Neural progenitor cell (in vitro differentiated cells): ENCODE measurements around the gene EHBP1. TPM values are rescaled to one million over a fixed set of nuclear protein-coding genes. Genes with fewer than 3 reads are reported as not detected.

ENCODE experiments used
- DNase-seq: peaks from one replicate; pipeline ENCODE4 v3.0.0-alpha.2; 2016; ENCODE audit warnings: low spot score
- H2AFZ ChIP-seq: fragments of 200-600 bp; sonication (generic); replicated peaks from 2 replicates; pipeline ENCODE4 v1.6.1; 2016; ENCODE audit warnings: antibody characterized with exemption
- H3F3A ChIP-seq: fragments of 200-600 bp; sonication (generic); 2 replicates; pipeline ENCODE4 v1.6.1; 2016; ENCODE audit warnings: antibody characterized with exemption, low read depth
- H3K27ac ChIP-seq: fragments of 200-600 bp; sonication (generic); 2 replicates; pipeline ENCODE4 v1.5.1; 2016; ENCODE audit warnings: mild to moderate bottlenecking
- H3K27me3 ChIP-seq: fragments of 200-600 bp; sonication (generic); 2 replicates; pipeline ENCODE4 v1.6.1; 2016; ENCODE audit warnings: mild to moderate bottlenecking, moderate library complexity
- H3K36me3 ChIP-seq: fragments of 200-600 bp; sonication (generic); 2 replicates; pipeline ENCODE4 v1.5.1; 2016
- H3K4me1 ChIP-seq: fragments of 200-600 bp; sonication (generic); 2 replicates; pipeline ENCODE4 v1.6.1; 2016; ENCODE audit warnings: mixed run types
- H3K4me2 ChIP-seq: fragments of 200-600 bp; sonication (generic); 2 replicates; pipeline ENCODE4 v1.6.1; 2016
- H3K4me3 ChIP-seq: fragments of 200-600 bp; sonication (generic); 2 replicates; pipeline ENCODE4 v1.5.1; 2016
- H3K79me2 ChIP-seq: fragments of 200-600 bp; sonication (generic); 2 replicates; pipeline ENCODE4 v1.6.1; 2016; ENCODE audit warnings: low read depth
- H3K9ac ChIP-seq: fragments of 200-600 bp; sonication (generic); 2 replicates; pipeline ENCODE4 v1.6.1; 2016
- H3K9me3 ChIP-seq: fragments of 200-600 bp; sonication (generic); 2 replicates; pipeline ENCODE4 v1.5.1; 2016; ENCODE audit warnings: low read depth
- H4K20me1 ChIP-seq: fragments of 200-600 bp; sonication (generic); 2 replicates; pipeline ENCODE4 v1.6.1; 2016; ENCODE audit warnings: low read depth
- H3K27ac Mint-ChIP-seq: 3 replicates; pipeline ENCODE4 v1.8.0; 2021; ENCODE audit warnings: mixed read lengths
- H3K27me3 Mint-ChIP-seq: 2 replicates; pipeline ENCODE4 v1.8.0; 2022; ENCODE audit warnings: low read depth, mild to moderate bottlenecking, inconsistent platforms, moderate library complexity, mixed read lengths; ENCODE audit not compliant: insufficient read depth
- H3K36me3 Mint-ChIP-seq: 3 replicates; pipeline ENCODE4 v1.8.0; 2021; ENCODE audit warnings: mixed read lengths
- H3K4me1 Mint-ChIP-seq: 3 replicates; pipeline ENCODE4 v1.8.0; 2021; ENCODE audit warnings: mixed read lengths
- H3K4me3 Mint-ChIP-seq: 3 replicates; pipeline ENCODE4 v1.8.0; 2021; ENCODE audit warnings: mild to moderate bottlenecking, moderate library complexity, mixed read lengths
- H3K9me3 Mint-ChIP-seq: 3 replicates; pipeline ENCODE4 v1.8.0; 2020; ENCODE audit warnings: mixed read lengths
- EZH2 ChIP-seq: fragments of 200-600 bp; sonication (generic); IDR thresholded peaks from 2 replicates; pipeline ENCODE4 v1.6.1; 2017; ENCODE audit warnings: antibody characterized with exemption, mild to moderate bottlenecking, moderate library complexity
- EZH2phosphoT487 ChIP-seq: fragments of 200-600 bp; sonication (generic); IDR thresholded peaks from 2 replicates; pipeline ENCODE4 v1.6.1; 2017; ENCODE audit warnings: antibody characterized with exemption
- total RNA-seq: library from RNA; depleted of rRNA; stranded (reverse); fragments of >200 nt; gene quantifications from 2 replicates; pipeline ENCODE4 v1.2.3, GENCODE V29; 2015; ENCODE audit warnings: low replicate concordance
- TF ChIP-seq, protein P1 (sequence below): fragments of 200-600 bp; sonication (generic); IDR thresholded peaks from 2 replicates; pipeline ENCODE4 v1.5.1; 2017; ENCODE audit warnings: antibody characterized with exemption, mild to moderate bottlenecking

Gene EHBP1
- total RNA-seq, 1 donor from 2014 or later, result 65.8 TPM

DNA sequence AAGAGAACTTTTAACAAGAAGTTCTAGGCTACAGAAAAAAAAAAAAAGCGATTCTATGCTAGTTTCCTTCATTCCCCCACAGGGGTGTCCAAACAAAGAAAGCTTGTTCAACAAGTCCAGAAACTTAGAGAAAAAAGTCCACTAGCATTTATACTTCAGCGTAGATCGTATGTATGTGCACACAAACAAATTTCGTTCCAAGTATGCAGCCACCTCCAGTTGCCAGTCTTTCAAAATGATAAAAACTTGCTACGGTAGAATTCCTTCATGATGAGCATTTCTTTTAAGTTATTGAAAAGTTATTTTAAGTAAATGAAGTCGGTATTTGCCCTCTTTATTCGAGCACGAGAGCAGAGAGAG, 341.4 kb downstream of the EHBP1 start:
- Histone ChIP-seq H3K36me3 (no peaks in the 10 kb centered on the region), H3K4me3 (peak overlapping the region; percentile 93), H3F3A (peaks cover 79% of the 10 kb centered on the region), H3K79me2 (peaks cover 93% of the 10 kb centered on the region), H3K27ac (peak overlapping the region; percentile 4), H3K9me3 (no peaks in the 10 kb centered on the region), H3K27me3 (peaks cover 33% of the 10 kb centered on the region), H2AFZ (no peak overlapping the region), H3K4me2 (peak overlapping the region; percentile 94), H4K20me1 (peaks cover 18% of the 10 kb centered on the region), H3K4me1 (peaks cover 44% of the 10 kb centered on the region), H3K9ac (peak overlapping the region; percentile 1)
- H3K4me1 Mint-ChIP-seq, result peaks cover 31% of the 10 kb centered on the region
- H3K4me3 Mint-ChIP-seq, result peak overlapping the region; percentile 94
- peaks cover 36% of the 10 kb centered on the region for H3K27me3 Mint-ChIP-seq
- H3K27ac Mint-ChIP-seq, result peak overlapping the region; percentile 96
- peaks cover 30% of the 10 kb centered on the region for H3K36me3 Mint-ChIP-seq
- H3K9me3 Mint-ChIP-seq, result no peaks in the 10 kb centered on the region
- DNase-seq, result no peak
- TF ChIP-seq, protein P1, sequence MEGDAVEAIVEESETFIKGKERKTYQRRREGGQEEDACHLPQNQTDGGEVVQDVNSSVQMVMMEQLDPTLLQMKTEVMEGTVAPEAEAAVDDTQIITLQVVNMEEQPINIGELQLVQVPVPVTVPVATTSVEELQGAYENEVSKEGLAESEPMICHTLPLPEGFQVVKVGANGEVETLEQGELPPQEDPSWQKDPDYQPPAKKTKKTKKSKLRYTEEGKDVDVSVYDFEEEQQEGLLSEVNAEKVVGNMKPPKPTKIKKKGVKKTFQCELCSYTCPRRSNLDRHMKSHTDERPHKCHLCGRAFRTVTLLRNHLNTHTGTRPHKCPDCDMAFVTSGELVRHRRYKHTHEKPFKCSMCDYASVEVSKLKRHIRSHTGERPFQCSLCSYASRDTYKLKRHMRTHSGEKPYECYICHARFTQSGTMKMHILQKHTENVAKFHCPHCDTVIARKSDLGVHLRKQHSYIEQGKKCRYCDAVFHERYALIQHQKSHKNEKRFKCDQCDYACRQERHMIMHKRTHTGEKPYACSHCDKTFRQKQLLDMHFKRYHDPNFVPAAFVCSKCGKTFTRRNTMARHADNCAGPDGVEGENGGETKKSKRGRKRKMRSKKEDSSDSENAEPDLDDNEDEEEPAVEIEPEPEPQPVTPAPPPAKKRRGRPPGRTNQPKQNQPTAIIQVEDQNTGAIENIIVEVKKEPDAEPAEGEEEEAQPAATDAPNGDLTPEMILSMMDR, result no peak
- TF ChIP-seq EZH2phosphoT487 (no peak), EZH2 (no peak)

DNA sequence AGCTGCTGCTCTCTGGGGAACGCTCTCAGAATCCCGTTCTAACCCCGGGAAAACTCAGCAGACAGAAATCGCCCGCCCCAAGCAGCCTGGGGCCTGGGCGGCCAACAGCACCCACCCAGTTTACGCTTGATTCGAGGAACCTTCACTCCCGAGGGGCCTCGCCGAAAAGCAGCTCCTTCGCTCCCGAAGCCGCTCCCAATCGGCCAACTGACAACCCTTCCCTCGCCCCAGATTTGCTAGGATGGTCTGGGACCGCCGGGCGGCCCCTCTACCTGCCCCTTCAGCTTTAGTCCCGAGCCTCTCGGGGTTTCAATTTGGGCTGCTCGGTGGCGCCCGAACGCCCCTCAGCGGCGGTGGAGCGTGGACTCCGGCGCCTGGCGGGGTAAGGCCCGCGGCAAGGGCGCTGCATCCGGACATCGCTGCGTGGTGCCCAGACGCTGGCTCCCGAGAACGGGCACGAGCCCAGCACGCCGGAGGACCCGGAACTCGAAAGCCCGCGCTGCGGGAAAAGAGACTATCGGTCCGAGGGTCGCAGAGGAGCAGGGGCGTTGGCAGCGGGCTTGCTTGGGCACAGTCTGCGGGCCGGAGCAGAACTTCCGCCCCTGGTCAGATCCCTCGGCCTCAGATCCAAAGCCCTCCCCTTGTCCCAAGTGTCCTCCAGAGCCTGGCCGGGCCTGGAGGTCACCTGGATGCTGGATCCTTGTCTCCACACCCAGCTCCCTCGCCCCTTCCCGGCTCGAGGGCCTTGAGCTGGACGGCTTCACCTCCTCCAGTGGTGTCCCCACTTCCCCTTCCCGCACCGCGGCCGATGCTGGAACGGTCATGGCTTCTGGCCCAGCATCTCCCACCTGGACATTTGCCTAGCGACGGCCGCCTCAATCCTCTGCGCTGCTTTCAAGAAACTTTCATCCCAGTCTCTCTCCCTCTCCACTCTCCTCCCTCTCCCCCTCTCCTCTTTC, 342.1 kb downstream of the EHBP1 start:
- peaks cover 41% of the 10 kb centered on the region for H3K4me1 ChIP-seq
- Mint-ChIP-seq H3K36me3 (peaks cover 36% of the 10 kb centered on the region), H3K9me3 (peaks cover 3% of the 10 kb centered on the region), H3K4me3 (peak overlapping the region; percentile 94), H3K27ac (peak overlapping the region; percentile 99), H3K27me3 (peaks cover 41% of the 10 kb centered on the region), H3K4me1 (peaks cover 31% of the 10 kb centered on the region)
- peak; percentile 76 for DNase-seq
- TF ChIP-seq EZH2phosphoT487, result no peak
- TF ChIP-seq, protein P1, result peak; percentile 41
- peaks cover 40% of the 10 kb centered on the region for H3K27me3 ChIP-seq
- H2AFZ ChIP-seq, result no peak overlapping the region
- H3K36me3 ChIP-seq, result no peaks in the 10 kb centered on the region
- peak overlapping the region; percentile 93 for H3K4me3 ChIP-seq
- H3K79me2 ChIP-seq, result peaks cover 96% of the 10 kb centered on the region
- peak overlapping the region; percentile 4 for H3K27ac ChIP-seq
- no peaks in the 10 kb centered on the region for H3K9me3 ChIP-seq
- peaks cover 25% of the 10 kb centered on the region for H4K20me1 ChIP-seq
- H3F3A ChIP-seq, result peaks cover 73% of the 10 kb centered on the region
- peak overlapping the region; percentile 94 for H3K4me2 ChIP-seq
- H3K9ac ChIP-seq, result peak overlapping the region; percentile 1

DNA sequence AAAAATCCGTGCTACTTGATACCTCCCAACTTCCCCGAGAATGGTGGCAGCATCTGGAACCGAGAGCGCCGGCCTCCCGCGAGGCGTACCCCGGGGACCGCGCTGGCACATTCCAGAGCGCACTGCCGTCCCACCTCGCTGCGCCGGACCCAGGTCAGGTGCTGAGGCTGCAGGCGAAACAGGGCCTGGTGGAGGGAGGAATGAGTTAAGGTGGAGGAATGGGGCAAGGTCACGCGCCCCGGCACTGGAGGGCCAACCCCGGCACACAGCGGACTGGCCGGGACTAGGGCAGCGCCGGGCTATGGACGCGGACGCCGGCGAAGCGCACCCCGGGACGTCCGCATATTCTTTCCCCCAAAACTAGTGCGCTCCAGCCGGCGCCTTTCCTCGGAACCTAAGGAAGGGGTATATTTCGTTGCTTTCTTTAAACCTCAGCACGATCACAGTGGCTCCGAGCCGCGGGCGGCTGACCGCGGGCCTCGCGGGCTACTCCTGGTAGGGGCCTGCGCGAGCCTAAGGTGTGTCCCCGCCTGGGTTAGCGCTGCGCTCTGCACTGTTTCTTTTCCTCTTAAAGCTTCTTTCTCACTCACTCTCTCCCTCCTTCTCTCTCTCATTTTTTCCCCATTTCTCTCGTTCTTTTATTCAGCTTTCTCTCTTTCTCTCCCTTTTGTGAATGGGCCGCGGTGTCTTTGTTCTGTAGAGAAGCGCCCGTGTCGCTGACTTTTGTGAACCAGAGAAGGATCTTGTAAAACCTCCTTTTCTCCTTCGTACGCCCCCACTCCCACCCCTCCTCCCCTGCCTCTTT, 343.1 kb downstream of the EHBP1 start:
- peaks cover 45% of the 10 kb centered on the region for H3K27me3 Mint-ChIP-seq
- Histone ChIP-seq H3K4me3 (peak overlapping the region; percentile 93), H3K27me3 (peaks cover 49% of the 10 kb centered on the region), H3K79me2 (peaks cover 96% of the 10 kb centered on the region), H3F3A (peaks cover 63% of the 10 kb centered on the region), H3K9me3 (no peaks in the 10 kb centered on the region), H4K20me1 (peaks cover 34% of the 10 kb centered on the region), H3K36me3 (no peaks in the 10 kb centered on the region), H2AFZ (no peak overlapping the region), H3K27ac (peak overlapping the region; percentile 92), H3K9ac (peak overlapping the region; percentile 25), H3K4me1 (peaks cover 38% of the 10 kb centered on the region), H3K4me2 (peak overlapping the region; percentile 94)
- peak overlapping the region; percentile 99 for H3K27ac Mint-ChIP-seq
- peaks cover 6% of the 10 kb centered on the region for H3K9me3 Mint-ChIP-seq
- peaks cover 46% of the 10 kb centered on the region for H3K36me3 Mint-ChIP-seq
- TF ChIP-seq, protein P1, result no peak
- TF ChIP-seq EZH2, result peak; percentile 6
- DNase-seq, result peak; percentile 82
- peaks cover 34% of the 10 kb centered on the region for H3K4me1 Mint-ChIP-seq
- peak overlapping the region; percentile 94 for H3K4me3 Mint-ChIP-seq
